Neuronal stem cell (in vitro differentiated cells): Measurements from ENCODE around the gene IL37. TPM values are rescaled to one million over a fixed set of nuclear protein-coding genes. Genes with fewer than 3 reads are reported as not detected.

Source experiments
- DNase-seq: peaks from one replicate; pipeline ENCODE4 v3.0.0-alpha.2; 2013; ENCODE audit warnings: low spot score
- H2AFZ ChIP-seq: one replicate; pipeline ENCODE4 v1.6.1; 2013; ENCODE audit warnings: mild to moderate bottlenecking, low read length, inconsistent platforms
- H2AK5ac ChIP-seq: 2 replicates; pipeline ENCODE4 v1.6.1; 2013; ENCODE audit warnings: low read depth, mild to moderate bottlenecking, inconsistent platforms, low read length, moderate library complexity, mixed read lengths
- H2BK120ac ChIP-seq: 2 replicates; pipeline ENCODE4 v1.6.1; 2013; ENCODE audit warnings: low read depth, mild to moderate bottlenecking, inconsistent platforms, low read length, moderate library complexity, mixed read lengths
- H2BK12ac ChIP-seq: one replicate; pipeline ENCODE4 v1.6.1; 2013; ENCODE audit warnings: low read length, inconsistent platforms
- H2BK15ac ChIP-seq: 2 replicates; pipeline ENCODE4 v1.6.1; 2013; ENCODE audit warnings: mild to moderate bottlenecking, low read length, inconsistent platforms, mixed read lengths
- H2BK5ac ChIP-seq: one replicate; pipeline ENCODE4 v1.6.1; 2013; ENCODE audit warnings: inconsistent platforms, mild to moderate bottlenecking, low read length, moderate library complexity
- H3K14ac ChIP-seq: one replicate; pipeline ENCODE4 v1.6.1; 2013; ENCODE audit warnings: low read length, inconsistent platforms
- H3K18ac ChIP-seq: 2 replicates; pipeline ENCODE4 v1.6.1; 2013; ENCODE audit warnings: low read length, inconsistent platforms
- H3K23ac ChIP-seq: 2 replicates; pipeline ENCODE4 v1.6.1; 2013; ENCODE audit warnings: low read depth, mild to moderate bottlenecking, mixed read lengths, low read length, inconsistent platforms; ENCODE audit not compliant: poor library complexity
- H3K27ac ChIP-seq: replicated peaks from 3 replicates; pipeline ENCODE4 v1.5.1; 2013; ENCODE audit warnings: low read length, inconsistent platforms
- H3K27me3 ChIP-seq, 3 experiments: 2 replicates each; pipeline ENCODE4 v1.6.1; 2013; ENCODE audit warnings: low read length in 3 of 3, mild to moderate bottlenecking in 2 of 3, inconsistent platforms in 1 of 3, low read depth in 1 of 3, mixed read lengths in 1 of 3, moderate library complexity in 1 of 3; ENCODE audit not compliant: control insufficient read depth in 3 of 3, insufficient read depth in 3 of 3
- H3K36me3 ChIP-seq, 2 donors: replicated peaks in 1 of 2; 2 replicates each; pipeline ENCODE4 v1.6.1; 2013; ENCODE audit warnings: low read length in 2 of 2; ENCODE audit not compliant: control insufficient read depth in 2 of 2, insufficient read depth in 2 of 2
- H3K4ac ChIP-seq: 2 replicates; pipeline ENCODE4 v1.6.1; 2013; ENCODE audit warnings: inconsistent platforms, mild to moderate bottlenecking, low read length, moderate library complexity
- H3K4me1 ChIP-seq, 2 donors: 1 replicate in 1 of 2; 2 replicates in 1 of 2; pipeline ENCODE4 v1.6.1; 2013; ENCODE audit warnings: low read length in 2 of 2, low read depth in 1 of 2; ENCODE audit not compliant: control insufficient read depth in 2 of 2, insufficient read depth in 1 of 2
- H3K4me2 ChIP-seq: one replicate; pipeline ENCODE4 v1.6.1; 2013; ENCODE audit warnings: mild to moderate bottlenecking, low read length, inconsistent platforms; ENCODE audit not compliant: insufficient read depth, poor library complexity, severe bottlenecking
- H3K4me3 ChIP-seq, 2 donors: 2 replicates each; pipeline ENCODE4 v1.5.1; 2013; ENCODE audit warnings: low read length in 2 of 2, mild to moderate bottlenecking in 2 of 2, inconsistent platforms in 1 of 2, moderate library complexity in 1 of 2
- H3K79me1 ChIP-seq: one replicate; pipeline ENCODE4 v1.6.1; 2013; ENCODE audit warnings: low read depth, mild to moderate bottlenecking, inconsistent platforms, low read length, moderate library complexity
- H3K9ac ChIP-seq: one replicate; pipeline ENCODE4 v1.6.1; 2013; ENCODE audit warnings: mild to moderate bottlenecking, low read depth, low read length, inconsistent platforms; ENCODE audit not compliant: poor library complexity
- H3K9me3 ChIP-seq, 2 donors: replicated peaks in 1 of 2; 2 replicates each; pipeline versions ENCODE3 to v1.6.1; 2013; ENCODE audit warnings: low read length in 2 of 2, mild to moderate bottlenecking in 2 of 2, inconsistent platforms in 1 of 2, low read depth in 1 of 2, mixed read lengths in 1 of 2, moderate library complexity in 1 of 2; ENCODE audit not compliant: control insufficient read depth in 2 of 2, insufficient read depth in 1 of 2
- H4K8ac ChIP-seq: one replicate; pipeline ENCODE4 v1.6.1; 2013; ENCODE audit warnings: low read depth, mild to moderate bottlenecking, inconsistent platforms, low read length, moderate library complexity
- H4K91ac ChIP-seq: one replicate; pipeline ENCODE4 v1.6.1; 2013; ENCODE audit warnings: low read length, low read depth, mild to moderate bottlenecking, inconsistent platforms; ENCODE audit not compliant: poor library complexity
- WGBS, 2 donors: extraction: QIAGEN DNeasy Blood & Tissue Kit; methylation state at CpG; one replicate each; pipeline ENCODE4 v1.1.7; 2013; ENCODE audit warnings: missing lambda C conversion rate in 2 of 2, mixed read lengths in 1 of 2; ENCODE audit not compliant: insufficient read length in 2 of 2, insufficient replicate concordance in 1 of 2; ENCODE audit errors: extremely low coverage in 2 of 2; 5-methylcytosine and 5-hydroxymethylcytosine counted together
- polyA plus RNA-seq, 2 experiments: library from polyadenylated mRNA; stranded (reverse); fragments of 200-250 nt; gene quantifications; one replicate each; pipeline ENCODE4 v1.2.3, GENCODE V29; 2013

IL37 gene, protein sequence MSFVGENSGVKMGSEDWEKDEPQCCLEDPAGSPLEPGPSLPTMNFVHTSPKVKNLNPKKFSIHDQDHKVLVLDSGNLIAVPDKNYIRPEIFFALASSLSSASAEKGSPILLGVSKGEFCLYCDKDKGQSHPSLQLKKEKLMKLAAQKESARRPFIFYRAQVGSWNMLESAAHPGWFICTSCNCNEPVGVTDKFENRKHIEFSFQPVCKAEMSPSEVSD
- polyA plus RNA-seq (2013, experiment 1 of 2) = 0.07 TPM
- polyA plus RNA-seq (2013, experiment 2 of 2) = 0.07 TPM

DNA sequence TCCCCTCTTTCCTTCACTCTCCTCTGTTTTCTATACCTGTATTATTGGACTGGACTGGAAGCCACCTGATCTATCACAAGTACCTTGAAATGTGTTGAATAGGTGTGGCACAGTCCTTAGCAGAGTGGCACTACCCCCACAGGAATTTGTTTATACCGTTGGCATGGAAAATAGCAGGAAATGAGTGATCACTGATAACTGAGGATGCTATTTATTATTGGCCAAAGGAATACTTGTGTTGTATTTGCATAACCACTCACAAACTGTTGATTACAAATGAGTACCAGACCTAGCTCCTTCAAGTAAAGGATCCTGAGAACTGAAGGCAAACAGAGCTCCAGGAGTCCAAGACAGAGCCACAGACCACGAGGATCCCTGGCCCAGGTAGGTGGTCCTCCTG is at the start of gene IL37:
Gene IL37 (plus strand): TSS at position 301 of the 400 bp plus-strand sequence. CDS start 1,848 bp downstream, outside the sequence.
- H2BK5ac ChIP-seq = no peak within 1 kb of the TSS
- no peak within 1 kb of the TSS for H2AK5ac ChIP-seq
- H3K18ac ChIP-seq = no peak within 1 kb of the TSS
- no peak within 1 kb of the TSS for H3K27ac ChIP-seq
- WGBS, 2 donors = no CpG with 5 or more reads among the region's 2 CpGs
- H4K91ac ChIP-seq = no peak within 1 kb of the TSS
- H3K9ac ChIP-seq = no peak within 1 kb of the TSS
- no peak within 1 kb of the TSS for H2AFZ ChIP-seq
- no peak within 1 kb of the TSS for H2BK120ac ChIP-seq
- H3K4me2 ChIP-seq = no peak within 1 kb of the TSS
- H2BK15ac ChIP-seq = no peak within 1 kb of the TSS
- no peak within 1 kb of the TSS for H2BK12ac ChIP-seq
- H4K8ac ChIP-seq = no peak within 1 kb of the TSS
- H3K27me3 ChIP-seq = peaks cover 0 to 9% (median 0%) of the 10 kb centered on the region in 3 experiments
- H3K23ac ChIP-seq = no peak within 1 kb of the TSS
- no peak within 1 kb of the TSS for H3K4me3 ChIP-seq
- H3K36me3 ChIP-seq = no peaks in the 10 kb centered on the region
- no peaks in the 10 kb centered on the region for H3K9me3 ChIP-seq
- DNase-seq = no peak
- H3K4ac ChIP-seq = no peak within 1 kb of the TSS
- H3K79me1 ChIP-seq = no peaks in the 10 kb centered on the region
- no peak within 1 kb of the TSS for H3K14ac ChIP-seq
- no peaks in the 10 kb centered on the region for H3K4me1 ChIP-seq

DNA sequence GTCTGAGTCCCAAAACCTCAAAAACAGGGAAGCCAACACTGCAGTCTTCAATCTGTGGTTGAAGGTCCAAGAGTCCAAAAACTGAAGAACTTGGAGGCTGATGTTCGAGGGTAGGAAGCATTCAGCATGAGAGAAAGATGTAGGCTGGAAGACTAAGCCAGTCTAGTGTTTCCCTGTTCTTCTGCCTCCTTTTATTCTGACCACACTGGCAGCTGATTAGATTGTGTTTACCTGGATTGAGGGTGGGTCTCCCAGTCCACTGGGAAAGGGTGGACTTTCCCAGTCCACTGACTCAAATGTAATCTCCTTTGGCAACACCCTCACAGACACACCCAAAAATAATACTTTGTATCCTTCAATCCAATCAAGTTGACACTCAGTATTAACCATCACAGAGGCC is 46.9 kb upstream of the IL37 start:
- H3K27ac ChIP-seq = no peak overlapping the region
- H2AK5ac ChIP-seq = no peak overlapping the region
- no peak overlapping the region for H3K4ac ChIP-seq
- H4K8ac ChIP-seq = no peak overlapping the region
- H2BK120ac ChIP-seq = no peak overlapping the region
- H3K9me3 ChIP-seq = peaks cover 8 to 15% of the 10 kb centered on the region in 2 donors
- H4K91ac ChIP-seq = no peak overlapping the region
- no peaks in the 10 kb centered on the region for H3K79me1 ChIP-seq
- no peaks in the 10 kb centered on the region for H3K4me1 ChIP-seq
- H3K27me3 ChIP-seq = no peaks in the 10 kb centered on the region
- H3K4me2 ChIP-seq = no peak overlapping the region
- no peak overlapping the region for H3K9ac ChIP-seq
- no peak overlapping the region for H2BK15ac ChIP-seq
- H2BK5ac ChIP-seq = no peak overlapping the region
- no peak for DNase-seq
- no peak overlapping the region for H2BK12ac ChIP-seq
- no peak overlapping the region for H3K14ac ChIP-seq
- H3K18ac ChIP-seq = no peak overlapping the region
- H3K4me3 ChIP-seq = no peak overlapping the region
- WGBS, 2 donors = no CpG with 5 or more reads among the region's 1 CpG
- H2AFZ ChIP-seq = no peak overlapping the region
- H3K36me3 ChIP-seq = no peaks in the 10 kb centered on the region
- no peak overlapping the region for H3K23ac ChIP-seq

DNA sequence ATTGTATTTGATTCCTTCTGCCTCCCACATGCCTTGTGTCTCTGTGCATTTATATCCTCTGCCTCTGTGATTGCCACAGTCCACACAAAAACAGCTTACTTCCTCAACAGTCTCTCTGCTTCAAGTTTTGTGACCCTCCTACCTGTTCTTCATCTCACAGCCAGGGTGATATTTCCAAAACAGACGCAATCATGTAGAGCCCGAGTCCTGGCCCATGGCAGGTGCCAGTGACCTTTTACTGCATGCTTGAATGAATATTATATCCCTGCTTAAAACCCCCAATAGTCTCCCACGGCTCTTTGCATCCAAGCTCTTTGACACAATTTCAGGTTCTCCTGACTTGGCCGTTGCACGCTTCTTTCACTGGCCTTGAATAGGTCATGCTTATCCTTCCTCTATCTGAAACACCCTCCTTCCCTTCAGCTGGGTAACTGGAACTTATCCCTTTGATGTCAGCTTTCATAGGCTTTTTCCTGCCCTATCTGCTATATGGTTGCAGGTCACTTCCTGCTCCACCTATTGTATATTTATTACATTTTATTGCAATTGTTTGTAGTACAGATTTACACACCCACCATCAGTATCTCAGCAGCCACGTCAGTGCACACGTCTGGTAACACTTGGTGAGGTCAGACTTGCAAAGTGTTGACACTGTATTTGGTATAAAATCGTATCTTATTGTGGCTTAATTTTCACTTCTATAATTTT is 44.7 kb upstream of the IL37 start:
- Histone ChIP-seq H4K91ac (no peak overlapping the region), H3K4me1 (peaks cover 0 to 1% of the 10 kb centered on the region in 2 donors), H3K36me3 (no peaks in the 10 kb centered on the region), H4K8ac (no peak overlapping the region), H3K9ac (no peak overlapping the region), H3K27me3 (no peaks in the 10 kb centered on the region), H2BK5ac (no peak overlapping the region), H3K27ac (no peak overlapping the region), H3K79me1 (no peaks in the 10 kb centered on the region), H3K9me3 (peaks cover 4 to 8% of the 10 kb centered on the region in 2 donors), H3K14ac (no peak overlapping the region), H2BK15ac (no peak overlapping the region), H2AK5ac (no peak overlapping the region), H3K18ac (no peak overlapping the region), H3K4me3 (no peak overlapping the region), H3K4me2 (no peak overlapping the region), H3K23ac (no peak overlapping the region), H2BK120ac (no peak overlapping the region), H2AFZ (no peak overlapping the region), H3K4ac (no peak overlapping the region), H2BK12ac (no peak overlapping the region)
- no peak for DNase-seq
- no CpG with 5 or more reads among the region's 8 CpGs for WGBS, 2 donors
